ENCODE measurements around the gene HES7.
A peak's percentile ranks its signal among the peaks of the same experiment; 100 is the strongest.

The HES7 gene

DNA sequence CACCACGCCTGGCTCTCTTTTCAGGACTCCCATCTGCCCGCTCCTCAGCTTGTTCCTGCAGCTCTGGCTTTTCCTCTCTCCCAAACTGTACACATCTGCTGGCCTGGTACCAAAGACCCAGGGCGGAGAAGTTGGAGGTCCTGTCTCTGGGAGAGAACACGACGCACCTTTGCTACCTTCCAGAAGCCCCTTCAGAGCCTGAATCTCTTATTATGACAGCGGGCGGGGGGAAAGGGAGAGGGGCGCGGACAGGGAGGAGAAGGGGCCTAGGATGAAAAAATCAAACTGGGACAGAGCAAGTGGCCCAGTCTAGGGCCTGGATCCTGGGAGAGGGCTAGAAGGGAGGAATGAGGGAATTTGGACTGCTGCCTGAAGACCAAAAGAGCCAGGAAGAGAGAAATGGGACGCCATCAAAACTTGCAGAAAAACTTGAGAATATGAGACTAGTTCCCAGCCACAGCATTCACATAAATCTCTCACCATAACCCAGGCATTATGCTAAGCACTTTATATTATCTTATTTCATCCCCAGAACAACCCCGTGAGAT is 30.8 kb upstream of the HES7 start:
- Histone ChIP-seq H3K36me3 (ENCODE audit: insufficient read depth, low read length) (peaks cover 12% of the 10 kb centered on the region), H3K4me3 (ENCODE audit: low read depth, low read length, poor library complexity, severe bottlenecking) (peak overlapping the region; percentile 69), H2AFZ (ENCODE audit: low read length) (no peak overlapping the region), H3K27ac (ENCODE audit: low read depth, low read length, poor library complexity, severe bottlenecking) (peak overlapping the region; percentile 63), H3F3A (ENCODE audit: insufficient read depth, low read length) (no peaks in the 10 kb centered on the region), H3K9me2 (ENCODE audit: low read depth, low read length) (no peaks in the 10 kb centered on the region), H3K4me1 (ENCODE audit: insufficient read depth, low read length, severe bottlenecking) (peaks cover 57% of the 10 kb centered on the region), H3K4me2 (ENCODE audit: low read length) (peak overlapping the region; percentile 84), H3K9me3 (ENCODE audit: low read length) (no peaks in the 10 kb centered on the region), H4K20me1 (ENCODE audit: insufficient read depth, low read length) (no peaks in the 10 kb centered on the region), H3K79me2 (ENCODE audit: insufficient read depth, low read length) (no peaks in the 10 kb centered on the region), H3K9ac (ENCODE audit: low read length) (no peak overlapping the region; the same call in 1 of the 2 replicates), H3K27me3 (ENCODE audit: insufficient read depth, low read length) (no peaks in the 10 kb centered on the region)
- TF ChIP-seq, protein P1, sequence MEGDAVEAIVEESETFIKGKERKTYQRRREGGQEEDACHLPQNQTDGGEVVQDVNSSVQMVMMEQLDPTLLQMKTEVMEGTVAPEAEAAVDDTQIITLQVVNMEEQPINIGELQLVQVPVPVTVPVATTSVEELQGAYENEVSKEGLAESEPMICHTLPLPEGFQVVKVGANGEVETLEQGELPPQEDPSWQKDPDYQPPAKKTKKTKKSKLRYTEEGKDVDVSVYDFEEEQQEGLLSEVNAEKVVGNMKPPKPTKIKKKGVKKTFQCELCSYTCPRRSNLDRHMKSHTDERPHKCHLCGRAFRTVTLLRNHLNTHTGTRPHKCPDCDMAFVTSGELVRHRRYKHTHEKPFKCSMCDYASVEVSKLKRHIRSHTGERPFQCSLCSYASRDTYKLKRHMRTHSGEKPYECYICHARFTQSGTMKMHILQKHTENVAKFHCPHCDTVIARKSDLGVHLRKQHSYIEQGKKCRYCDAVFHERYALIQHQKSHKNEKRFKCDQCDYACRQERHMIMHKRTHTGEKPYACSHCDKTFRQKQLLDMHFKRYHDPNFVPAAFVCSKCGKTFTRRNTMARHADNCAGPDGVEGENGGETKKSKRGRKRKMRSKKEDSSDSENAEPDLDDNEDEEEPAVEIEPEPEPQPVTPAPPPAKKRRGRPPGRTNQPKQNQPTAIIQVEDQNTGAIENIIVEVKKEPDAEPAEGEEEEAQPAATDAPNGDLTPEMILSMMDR (IDR thresholded peaks at IDR 0.05; ENCODE audit: low read length): no peak
- TF ChIP-seq EZH2 (IDR thresholded peaks at IDR 0.05; ENCODE audit: borderline replicate concordance, low read length): no peak

DNA sequence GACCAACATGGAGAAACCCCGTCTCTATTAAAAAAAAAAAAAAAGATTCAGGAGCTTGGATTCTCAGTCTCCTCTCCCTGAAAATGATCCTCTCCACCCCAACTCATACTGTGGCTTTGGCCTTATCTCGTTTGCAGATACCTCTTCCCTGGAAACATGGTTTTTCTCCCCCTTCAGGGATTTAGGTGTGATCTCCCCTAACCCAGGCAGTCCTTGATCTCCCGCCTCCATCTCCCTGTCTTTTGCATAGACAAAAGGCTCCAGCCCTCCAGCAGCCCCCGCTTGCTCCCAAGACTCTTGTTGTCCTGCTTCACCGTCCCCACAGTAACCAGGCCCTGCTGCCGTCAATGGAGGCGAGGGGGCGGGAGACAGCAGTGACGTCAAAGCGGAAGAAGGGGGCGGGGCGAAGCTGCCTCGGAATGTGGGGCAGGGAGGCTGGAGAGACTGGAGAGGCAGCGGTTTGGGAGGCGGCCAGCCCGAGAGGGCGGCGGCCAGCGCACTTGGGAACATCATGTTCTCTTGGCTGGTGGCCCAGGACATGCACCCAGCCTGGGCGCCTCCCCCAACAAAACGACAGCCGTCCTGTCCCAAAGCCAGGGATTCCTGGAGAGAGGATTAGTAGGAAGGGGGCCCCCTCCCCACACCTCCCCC is 30.2 kb upstream of the HES7 start:
- peaks cover 13% of the 10 kb centered on the region for H3K36me3 ChIP-seq (ENCODE audit: insufficient read depth, low read length)
- H3F3A ChIP-seq (ENCODE audit: insufficient read depth, low read length): no peaks in the 10 kb centered on the region
- H3K4me3 ChIP-seq (ENCODE audit: low read depth, low read length, poor library complexity, severe bottlenecking): peak overlapping the region; percentile 28
- no peaks in the 10 kb centered on the region for H3K79me2 ChIP-seq (ENCODE audit: insufficient read depth, low read length)
- no peaks in the 10 kb centered on the region for H3K9me3 ChIP-seq (ENCODE audit: low read length)
- peak overlapping the region; percentile 58 for H3K4me2 ChIP-seq (ENCODE audit: low read length)
- peaks cover 57% of the 10 kb centered on the region for H3K4me1 ChIP-seq (ENCODE audit: insufficient read depth, low read length, severe bottlenecking)
- H3K9ac ChIP-seq (ENCODE audit: low read length): peak overlapping the region; percentile 29; the same call in 1 of the 2 replicates
- no peaks in the 10 kb centered on the region for H4K20me1 ChIP-seq (ENCODE audit: insufficient read depth, low read length)
- no peak for TF ChIP-seq EZH2 (IDR thresholded peaks at IDR 0.05; ENCODE audit: borderline replicate concordance, low read length)
- TF ChIP-seq, protein P1 (IDR thresholded peaks at IDR 0.05; ENCODE audit: low read length): no peak
- no peaks in the 10 kb centered on the region for H3K27me3 ChIP-seq (ENCODE audit: insufficient read depth, low read length)
- H3K9me2 ChIP-seq (ENCODE audit: low read depth, low read length): no peaks in the 10 kb centered on the region
- H3K27ac ChIP-seq (ENCODE audit: low read depth, low read length, poor library complexity, severe bottlenecking): peak overlapping the region; percentile 63
- H2AFZ ChIP-seq (ENCODE audit: low read length): no peak overlapping the region

DNA sequence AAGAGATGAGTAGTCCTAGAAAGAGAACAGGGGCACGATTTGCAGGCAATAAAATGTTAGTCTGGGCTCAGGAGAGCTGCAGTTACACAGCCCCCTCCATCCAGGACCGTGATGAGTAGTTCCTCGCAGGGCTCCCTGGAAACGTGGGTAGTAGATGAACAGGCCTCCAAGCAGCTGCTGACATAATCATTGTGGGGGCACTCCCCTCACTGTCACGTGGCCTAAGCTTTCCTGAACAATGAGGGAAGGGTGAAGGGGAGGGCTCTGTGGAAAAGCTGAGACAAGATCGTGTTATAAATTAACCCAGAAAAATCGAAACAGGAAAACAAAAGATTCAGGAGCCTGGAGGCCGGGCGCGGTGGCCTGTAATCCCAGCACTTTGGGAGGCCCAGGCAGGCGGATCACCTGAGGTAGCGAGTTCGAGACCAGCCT is 29.6 kb upstream of the HES7 start:
- Histone ChIP-seq H3K27ac (ENCODE audit: low read depth, low read length, poor library complexity, severe bottlenecking) (peak overlapping the region; percentile 63), H3K4me3 (ENCODE audit: low read depth, low read length, poor library complexity, severe bottlenecking) (no peak overlapping the region), H2AFZ (ENCODE audit: low read length) (no peak overlapping the region), H3K4me1 (ENCODE audit: insufficient read depth, low read length, severe bottlenecking) (peaks cover 57% of the 10 kb centered on the region), H3K9me3 (ENCODE audit: low read length) (no peaks in the 10 kb centered on the region), H3K9me2 (ENCODE audit: low read depth, low read length) (no peaks in the 10 kb centered on the region), H3K36me3 (ENCODE audit: insufficient read depth, low read length) (peaks cover 14% of the 10 kb centered on the region), H4K20me1 (ENCODE audit: insufficient read depth, low read length) (no peaks in the 10 kb centered on the region), H3K4me2 (ENCODE audit: low read length) (peak overlapping the region; percentile 58; the same call in 1 of the 2 replicates), H3K27me3 (ENCODE audit: insufficient read depth, low read length) (no peaks in the 10 kb centered on the region), H3F3A (ENCODE audit: insufficient read depth, low read length) (no peaks in the 10 kb centered on the region), H3K9ac (ENCODE audit: low read length) (peak overlapping the region; percentile 29; the same call in 1 of the 2 replicates), H3K79me2 (ENCODE audit: insufficient read depth, low read length) (no peaks in the 10 kb centered on the region)
- no peak for TF ChIP-seq EZH2 (IDR thresholded peaks at IDR 0.05; ENCODE audit: borderline replicate concordance, low read length)
- TF ChIP-seq, protein P1 (IDR thresholded peaks at IDR 0.05; ENCODE audit: low read length): no peak

Measured in OCI-LY1 (cell line).